Measurements from ENCODE around the gene SSR1.

Gene SSR1

DNA sequence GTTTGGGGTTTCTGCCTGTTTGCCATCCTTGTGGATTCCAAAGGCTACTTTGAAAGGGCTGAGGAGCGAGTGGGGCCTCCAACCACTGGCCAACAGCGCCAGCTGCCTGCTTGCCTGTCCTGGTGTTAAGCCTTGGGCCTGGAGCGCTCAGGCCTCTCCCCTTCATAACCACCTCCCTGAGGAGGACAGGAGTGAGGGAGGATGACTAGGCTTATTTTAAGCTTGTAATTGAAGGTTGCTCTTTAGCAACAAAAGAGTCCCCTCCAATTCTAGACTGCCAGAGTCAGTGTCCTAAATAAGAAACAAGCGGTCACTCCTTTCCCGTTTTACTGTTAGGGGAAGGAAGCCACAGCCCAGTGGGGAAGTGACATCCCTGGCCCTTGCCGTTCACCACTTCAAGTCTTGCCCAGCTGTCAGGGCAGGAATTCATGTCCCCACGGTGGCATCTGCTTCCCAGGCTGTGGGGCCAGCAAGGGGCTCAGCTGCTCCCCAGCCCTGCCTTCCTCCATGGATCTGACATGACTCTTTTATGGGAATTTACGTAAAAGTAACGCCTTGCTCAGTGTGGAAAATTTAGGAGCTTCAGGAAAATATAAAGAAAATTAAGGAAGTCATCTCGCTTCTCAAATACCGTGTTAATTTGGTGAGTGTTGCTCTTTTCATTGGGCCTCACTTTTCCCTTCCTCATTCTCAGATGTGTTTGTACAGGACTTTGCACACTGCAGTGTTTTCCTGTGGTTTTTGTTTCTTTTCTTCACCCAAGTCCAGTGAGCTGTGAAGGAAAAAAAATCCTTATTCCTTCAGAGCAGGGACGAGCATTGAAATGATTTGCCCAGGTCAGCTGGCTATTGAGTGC lies 57.8 kb downstream of the SSR1 start:
- peak; percentile 79 for DNase-seq

DNA sequence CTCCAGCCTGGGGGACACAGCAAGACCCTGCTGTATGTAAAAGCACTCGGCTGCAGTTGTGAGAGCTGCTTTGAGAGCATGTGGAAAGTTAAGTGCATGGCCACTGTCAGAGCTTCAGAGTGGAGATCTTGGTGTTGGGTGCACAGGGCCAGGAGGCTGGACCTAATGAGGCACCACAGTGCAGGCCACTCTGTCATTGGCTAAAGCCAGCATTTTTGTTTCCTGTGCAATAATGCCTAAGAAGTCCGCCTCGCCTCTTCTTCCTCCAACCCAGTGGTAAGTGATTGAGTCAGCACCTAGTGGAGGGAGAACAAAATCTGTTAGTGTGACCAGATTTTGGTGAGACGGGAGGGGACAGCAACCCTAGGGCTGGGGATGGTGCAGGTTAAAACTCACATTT lies 60.6 kb downstream of the SSR1 start:
- DNase-seq: no peak

DNA sequence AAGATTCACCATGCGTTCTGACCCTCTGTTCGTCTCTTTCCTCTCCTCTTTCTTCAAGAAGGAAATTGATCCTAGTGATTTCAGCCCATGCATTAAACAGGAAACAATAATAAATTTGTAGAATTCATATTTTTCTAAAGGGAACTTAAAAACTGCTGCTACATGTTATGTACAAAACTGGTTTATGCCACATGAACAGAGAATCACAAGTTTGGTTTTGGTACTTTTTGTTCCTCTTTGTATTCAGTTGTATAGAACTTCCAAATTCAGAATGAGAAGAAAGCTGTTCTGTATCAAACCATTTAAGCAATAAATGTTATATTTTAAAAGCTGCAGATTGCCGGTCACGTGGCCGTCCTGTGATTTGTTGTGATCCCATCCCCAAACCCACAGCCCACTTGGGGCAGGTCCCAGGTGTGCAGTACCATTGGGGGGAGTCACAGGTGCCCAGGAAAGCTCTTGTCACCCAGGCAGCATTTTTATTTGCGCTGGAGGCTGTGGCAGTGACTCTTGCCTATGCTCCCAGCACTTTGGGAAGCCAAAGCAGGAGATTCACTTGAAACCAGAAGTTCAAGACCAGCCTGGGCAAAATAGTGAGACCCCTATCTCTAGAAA lies 61.2 kb downstream of the SSR1 start:
- no peak for DNase-seq

DNA sequence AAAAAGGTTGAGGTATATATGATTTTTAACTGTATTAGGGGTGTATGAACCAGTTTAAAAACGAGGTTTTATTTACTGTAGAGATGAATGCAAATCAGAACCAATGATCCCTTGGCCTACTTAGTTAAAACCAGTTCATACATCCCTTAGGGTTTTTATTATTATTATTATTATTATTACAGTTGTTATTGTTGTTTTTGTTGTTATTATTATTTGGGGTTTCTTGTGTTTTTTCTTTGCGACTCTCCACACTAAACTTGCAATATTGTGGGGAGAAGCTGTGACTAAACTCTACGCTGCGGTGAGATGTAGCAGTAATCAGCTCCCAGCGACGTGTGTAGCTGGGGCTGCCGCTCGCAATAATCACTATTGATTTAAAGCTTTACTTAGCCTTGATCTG lies 62.2 kb downstream of the SSR1 start:
- no peak for DNase-seq

DNA sequence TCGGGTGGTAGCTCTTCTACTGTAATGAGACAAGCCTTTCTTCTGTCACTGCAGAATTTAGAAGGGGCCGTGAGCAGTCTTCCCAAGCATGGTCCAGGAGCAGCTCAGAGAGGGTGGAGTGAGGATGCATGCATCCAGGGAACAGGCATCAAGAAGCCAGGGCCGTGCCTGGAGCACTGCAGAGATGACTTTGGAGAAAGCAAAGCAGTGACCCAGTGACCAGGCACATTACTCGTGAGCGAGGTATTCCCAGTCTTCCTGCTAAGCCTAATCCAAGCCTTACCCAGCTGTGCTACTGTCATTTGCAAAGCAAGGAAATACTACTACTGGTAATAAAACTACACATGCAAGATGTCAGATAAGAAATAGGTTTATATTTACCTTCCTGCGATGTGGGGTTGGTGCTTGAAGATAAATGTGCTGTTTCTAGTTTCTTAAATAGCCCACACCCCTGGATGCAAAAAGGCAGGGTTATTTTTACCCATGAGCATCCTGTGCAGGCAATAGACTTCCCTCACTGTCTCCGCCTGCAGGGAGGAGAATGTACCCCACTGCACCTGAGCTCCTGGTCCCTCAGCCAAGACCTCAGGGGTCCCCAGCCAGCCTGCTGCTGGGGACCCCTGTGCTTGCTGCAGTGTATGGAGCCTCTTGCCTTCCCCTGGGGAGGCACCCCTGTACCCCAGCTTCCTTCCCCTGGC lies 62.9 kb downstream of the SSR1 start:
- DNase-seq: no peak

DNA sequence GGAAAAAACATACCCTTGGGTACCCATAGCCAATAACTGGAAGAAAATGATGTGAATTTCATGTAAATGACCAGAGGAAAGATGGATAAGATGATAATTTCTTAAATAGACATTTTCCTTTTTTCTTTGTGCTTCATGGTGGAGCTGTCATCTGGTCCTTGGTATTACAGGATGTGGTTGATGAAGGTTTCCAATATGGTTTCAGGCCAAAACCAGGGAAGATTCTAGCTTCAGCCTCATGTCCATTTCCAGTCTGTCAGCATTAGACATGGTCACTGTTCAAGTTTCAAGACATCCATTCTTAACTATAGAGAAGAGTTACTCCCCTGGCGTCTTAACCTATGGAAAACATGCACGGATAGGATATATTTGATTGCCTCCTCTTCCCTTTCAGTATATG lies 63.6 kb downstream of the SSR1 start:
- DNase-seq: no peak

DNA sequence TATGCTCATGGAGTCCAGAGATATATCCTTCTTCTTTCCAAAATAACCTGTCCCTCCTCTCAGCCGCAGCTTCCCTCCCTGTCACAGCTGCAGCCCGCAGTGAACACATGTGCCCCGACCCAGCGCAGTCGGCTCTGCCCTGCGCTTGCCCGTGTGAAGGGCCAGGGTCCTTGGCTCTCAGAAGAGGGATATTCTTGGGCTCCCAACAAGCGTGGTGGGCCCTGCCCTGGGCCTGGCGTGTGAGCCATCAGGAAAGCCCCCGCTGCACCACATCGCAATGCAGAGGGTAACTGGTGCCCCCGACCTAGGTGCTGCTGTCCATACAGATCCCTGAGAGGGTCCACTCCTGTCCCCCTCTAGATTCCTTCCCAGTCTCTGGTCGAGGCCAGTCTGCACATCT lies 65.2 kb downstream of the SSR1 start:
- DNase-seq: no peak

DNA sequence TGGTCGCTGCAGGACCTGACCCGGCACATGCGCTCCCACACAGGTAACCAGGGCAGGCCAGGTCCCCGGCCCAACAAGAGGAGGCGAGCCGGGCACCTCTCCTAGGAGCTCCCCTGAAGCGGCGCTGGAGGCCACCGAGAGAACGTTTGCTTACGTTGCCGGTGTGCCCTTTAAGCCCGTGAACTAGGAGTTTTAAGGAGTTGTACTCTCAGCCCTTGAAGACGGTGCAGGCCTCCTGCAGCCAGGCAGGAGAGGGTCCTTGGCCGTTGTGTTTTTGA lies 65.9 kb downstream of the SSR1 start:
- no peak for DNase-seq

DNA sequence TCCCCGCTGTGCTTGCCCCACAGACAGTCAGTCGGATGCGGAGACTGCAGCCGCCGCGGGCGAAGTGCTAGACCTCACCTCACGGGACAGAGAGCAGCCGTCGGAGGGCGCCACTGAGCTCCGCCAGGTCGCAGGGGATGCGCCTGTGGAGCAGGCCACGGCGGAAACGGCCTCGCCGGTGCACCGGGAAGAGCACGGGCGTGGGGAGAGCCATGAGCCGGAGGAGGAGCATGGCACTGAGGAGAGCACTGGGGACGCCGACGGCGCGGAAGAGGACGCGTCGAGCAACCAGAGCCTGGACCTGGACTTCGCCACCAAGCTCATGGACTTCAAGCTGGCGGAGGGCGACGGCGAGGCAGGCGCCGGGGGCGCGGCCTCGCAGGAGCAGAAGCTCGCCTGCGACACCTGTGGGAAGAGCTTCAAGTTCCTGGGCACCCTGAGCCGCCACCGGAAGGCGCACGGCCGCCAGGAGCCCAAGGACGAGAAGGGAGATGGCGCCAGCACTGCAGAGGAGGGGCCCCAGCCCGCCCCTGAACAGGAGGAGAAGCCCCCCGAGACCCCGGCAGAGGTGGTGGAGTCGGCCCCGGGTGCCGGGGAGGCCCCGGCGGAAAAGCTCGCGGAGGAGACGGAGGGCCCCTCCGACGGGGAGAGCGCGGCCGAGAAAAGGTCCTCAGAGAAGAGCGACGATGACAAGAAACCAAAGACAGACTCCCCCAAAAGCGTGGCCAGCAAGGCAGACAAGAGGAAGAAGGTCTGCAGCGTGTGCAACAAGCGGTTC lies 66.4 kb downstream of the SSR1 start:
- DNase-seq: no peak

DNA sequence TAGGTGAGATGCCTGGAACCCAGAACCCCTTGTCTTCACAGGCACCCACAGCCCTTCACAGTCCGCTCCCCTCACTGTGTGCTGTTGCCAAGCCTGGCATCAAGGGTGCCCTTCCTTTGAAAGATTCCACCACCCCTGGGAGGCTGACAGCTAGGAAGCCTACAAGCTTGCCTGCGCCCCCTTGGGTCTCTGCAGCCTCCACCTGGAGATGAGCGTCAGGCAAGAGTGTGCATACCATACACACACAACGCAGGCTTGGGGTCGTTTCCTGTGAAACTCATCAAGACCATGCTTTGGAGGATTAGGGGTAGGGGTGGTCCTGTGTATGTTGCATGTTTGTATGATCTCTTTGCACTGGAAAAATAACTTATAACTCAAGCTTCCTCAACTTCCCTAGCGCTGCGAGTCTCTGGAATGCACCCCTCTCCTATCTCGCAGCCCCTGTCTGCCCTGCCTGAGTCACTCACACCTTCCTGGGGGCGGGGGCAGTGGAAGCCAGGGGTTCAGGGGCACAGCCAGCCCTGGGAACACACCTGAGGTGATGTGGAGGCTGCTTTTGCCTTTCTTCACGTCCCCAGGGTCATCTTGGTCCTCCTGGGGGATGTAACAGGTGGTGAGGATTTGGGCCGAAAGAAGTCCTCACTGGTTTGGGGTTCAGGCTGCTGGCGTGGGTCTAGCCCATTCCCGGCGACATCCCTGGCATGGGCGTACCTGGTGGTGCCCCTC lies 67.2 kb downstream of the SSR1 start:
- no peak for DNase-seq

DNA sequence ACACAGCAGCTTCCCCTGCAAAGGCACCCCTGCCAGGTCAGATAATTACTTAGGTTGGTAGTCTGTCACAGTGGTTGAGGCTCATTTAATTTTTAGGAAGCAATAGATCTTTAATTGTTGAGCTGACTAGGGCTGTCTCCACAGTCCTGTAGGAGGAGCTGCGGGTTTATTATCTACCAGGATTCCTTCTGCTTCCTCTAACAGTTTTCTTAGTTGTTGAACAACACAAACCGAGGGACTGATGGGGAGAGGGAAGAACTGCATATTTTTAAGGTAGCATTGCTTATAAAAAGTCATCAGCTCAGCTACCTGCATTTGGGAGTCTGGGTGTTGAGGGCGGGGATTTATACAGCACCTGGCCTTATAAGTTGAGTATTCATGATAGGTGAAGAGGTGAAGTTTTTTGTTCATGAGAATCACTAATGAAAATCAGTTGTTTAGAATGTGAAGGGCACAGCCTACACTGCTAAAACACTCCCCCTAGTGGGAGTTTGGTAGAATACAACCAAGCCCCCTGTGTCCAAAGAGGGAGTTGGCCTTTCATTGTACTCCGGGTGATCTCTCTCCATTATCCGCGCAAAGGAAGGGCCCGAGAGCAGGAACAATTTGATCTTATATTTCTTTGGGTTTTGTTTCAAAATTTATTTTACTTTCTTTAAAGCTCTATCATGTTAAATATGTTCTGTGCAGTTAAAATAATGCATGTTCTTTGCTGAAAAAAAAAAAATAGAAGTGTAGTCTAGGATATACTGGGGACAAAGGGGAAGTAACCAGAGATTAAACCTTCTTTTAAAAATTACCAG lies 69.6 kb downstream of the SSR1 start:
- peak; percentile 65 for DNase-seq

DNA sequence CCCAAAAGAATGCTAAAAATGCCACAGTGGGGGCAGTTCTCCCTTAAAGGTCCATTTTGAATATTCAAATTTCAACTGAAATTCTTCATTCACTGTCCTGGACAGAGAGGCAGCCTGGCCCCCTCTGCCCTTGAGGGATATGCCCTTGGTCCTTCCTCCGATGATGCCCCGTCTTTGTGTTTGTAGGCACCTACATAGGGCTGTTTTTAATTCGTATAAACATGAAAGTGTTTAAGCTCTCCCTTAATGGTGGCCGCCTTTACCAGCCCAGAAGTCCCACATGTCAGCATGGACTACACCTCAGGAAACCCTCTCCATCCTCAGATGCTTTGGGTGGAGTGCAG lies 70.2 kb downstream of the SSR1 start:
- no peak for DNase-seq

DNA sequence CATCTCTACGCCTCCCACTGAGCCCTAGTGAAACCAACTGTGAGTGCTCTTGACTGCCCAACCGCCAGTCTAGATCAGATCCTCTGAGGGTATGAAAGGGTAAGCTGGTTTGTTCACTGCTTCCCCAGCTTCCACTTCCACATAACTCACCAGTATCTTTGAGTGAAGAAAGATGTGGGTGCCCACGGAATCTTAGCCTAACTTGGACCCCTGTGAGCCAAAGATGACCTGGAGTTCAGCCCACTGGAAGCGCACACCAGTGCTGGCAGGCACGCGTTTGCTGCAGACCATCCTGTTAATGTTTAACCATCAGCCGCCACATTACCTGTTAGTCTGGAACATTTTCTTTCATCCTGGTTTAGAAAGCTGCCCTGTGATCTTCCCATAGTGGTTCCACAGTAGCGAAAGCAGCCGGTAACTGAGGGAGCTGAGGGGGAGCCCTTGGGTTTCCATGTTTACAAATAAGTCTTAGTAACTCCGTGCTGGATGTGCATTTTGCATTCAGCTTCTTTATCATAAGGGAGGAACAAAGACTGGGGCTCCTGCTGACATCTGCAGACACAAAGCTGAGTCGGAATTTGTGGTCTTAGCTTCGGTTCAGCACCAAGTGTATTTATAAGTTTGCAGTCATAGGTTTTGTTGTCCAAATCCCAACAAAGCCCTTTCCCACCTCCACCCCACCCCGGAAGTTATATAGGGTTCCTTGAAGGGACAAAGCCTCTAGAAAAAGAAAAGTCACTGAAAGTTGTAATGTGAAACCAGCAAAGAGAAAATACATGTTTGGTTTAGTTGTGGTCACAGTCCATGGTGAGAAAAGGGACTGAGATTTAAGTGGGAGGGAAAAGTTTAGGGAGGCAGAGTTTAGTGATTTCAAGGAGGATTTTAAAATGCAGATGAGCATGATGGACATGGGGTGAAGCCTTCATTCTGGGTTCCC lies 71.0 kb downstream of the SSR1 start:
- DNase-seq: no peak

DNA sequence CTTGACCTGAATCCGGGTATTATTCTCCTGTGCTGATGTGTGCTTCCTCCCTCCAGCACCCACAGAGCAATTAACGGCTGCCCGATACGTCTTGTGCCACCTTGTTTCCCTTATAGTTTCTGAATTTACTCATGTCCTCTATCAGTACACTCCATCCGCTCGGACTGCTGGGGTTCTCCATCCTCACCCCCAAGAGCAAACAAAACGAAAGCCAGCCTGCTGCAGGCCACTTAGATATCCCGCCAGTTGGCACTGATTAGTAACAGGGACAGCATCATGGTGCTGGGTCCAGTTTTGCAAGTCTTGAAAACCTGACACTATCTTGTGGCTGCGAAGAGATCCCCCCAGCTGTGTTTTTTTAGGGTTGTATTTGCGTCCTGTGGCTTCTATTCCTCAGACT lies 71.8 kb downstream of the SSR1 start:
- no peak for DNase-seq

DNA sequence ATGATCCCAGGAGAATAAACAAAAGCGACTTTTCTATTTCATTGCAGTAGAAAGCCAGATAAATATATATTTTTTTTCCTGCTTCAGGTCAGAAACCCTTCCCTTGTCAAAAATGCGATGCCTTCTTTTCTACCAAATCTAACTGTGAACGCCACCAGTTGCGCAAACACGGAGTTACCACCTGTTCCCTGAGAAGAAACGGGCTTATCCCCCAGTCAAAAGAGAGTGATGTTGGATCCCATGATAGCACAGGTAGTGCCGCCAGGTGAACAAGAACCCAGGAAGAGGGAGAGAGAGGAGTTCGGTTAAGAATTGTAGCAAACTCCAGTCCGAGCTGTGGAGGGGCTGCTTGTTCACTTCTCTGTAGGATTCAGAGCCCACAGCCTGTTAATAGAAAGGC lies 72.6 kb downstream of the SSR1 start:
- no peak for DNase-seq

DNA sequence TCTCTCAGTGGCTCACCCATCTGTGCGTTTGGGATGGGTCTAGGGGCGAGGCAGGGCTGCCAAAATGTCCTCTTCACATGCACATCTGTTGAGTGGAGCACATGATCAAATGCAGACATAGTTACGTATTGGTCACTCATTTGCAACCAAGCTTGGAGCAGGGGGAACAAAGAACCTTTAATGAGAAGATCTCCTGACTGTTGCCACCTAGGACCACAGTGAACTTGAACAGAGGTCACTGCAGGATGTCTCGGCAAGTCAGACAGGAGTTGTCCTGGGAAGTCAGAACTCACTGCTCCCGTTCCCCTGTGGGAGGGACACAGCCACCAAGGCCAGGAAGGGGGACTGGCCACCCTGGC lies 73.4 kb downstream of the SSR1 start:
- no peak for DNase-seq

DNA sequence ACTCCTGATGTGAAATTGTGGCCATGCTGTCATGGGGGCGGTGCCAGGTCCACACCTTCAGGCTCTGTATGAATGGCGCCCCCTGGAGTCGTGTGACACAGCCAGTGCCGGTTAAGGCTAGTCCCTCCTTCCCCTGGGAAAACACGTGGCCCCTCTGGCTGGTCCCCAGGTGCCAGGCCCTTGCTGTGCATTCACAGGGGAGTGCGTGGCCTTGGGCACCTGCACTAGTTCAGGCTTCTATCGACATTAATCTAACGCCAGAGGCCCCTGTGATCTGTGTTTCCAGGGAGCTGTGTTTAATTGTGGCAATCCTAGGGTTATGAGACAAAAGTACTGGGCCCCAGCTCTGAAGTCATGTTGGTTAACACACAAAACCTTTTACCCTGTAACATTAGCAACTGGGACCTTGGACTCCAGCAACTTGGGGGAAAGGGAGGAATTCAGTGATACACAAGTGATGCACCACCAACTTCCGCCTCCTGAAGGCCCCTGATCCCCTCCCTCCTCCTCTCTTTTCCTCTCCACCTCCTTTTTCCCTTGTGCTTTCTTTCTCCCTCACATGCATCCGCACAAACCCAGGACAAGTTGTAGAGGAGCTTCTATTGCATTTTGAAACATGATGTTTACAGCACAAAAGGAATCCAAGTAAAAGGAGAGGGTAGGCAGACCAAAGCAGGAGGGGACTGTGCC lies 74.0 kb downstream of the SSR1 start:
- DNase-seq: peak; percentile 80

DNA sequence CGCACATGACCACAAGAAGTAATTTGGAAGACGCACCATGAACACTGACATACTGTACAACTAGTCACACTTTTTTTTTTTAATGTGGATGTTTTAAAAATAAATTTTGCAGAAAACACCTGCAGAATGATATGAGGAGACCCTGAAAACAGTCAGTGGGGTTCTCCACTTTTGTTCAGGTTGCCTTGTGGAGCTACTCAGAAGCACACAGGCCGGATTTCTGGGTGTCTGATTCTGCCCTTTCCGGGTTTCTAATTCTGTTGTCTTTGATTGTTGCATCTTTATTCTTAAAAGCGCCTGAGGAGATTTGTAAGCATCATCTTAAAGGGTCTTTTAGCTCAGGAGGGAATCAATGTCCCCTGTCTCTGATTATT lies 74.5 kb downstream of the SSR1 start:
- DNase-seq: no peak

DNA sequence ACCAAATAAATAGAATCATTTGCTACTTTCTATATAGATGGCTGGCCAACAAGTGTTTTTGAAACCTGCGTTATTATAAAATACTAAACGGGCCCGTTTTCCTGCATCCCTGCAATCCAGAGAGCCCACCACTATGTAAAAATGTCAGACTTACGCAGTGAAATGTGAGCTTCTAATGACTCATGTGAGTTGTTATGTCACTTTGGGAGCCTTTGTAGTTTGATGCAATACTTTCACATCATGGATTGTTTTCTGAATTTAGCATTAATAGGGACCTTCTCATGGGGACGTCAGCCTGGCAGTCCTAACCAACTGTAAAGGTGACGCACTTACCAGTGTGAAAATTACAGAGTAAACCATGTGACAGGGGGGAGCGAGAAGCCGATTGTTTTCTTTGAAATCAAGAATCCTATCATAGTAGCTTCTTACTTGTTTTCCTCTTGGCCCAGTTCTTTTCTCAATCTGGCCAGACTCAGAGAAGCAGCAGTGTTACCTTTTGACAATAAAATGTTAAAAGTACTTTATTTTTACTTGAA lies 75.3 kb downstream of the SSR1 start:
- no peak for DNase-seq
